Caco-2 (cell line): ENCODE data around the gene NKAIN4. TPM values are rescaled to one million over a fixed set of nuclear protein-coding genes. Genes with fewer than 3 reads are reported as not detected.

Experiments
- BruUV-seq: library from RNA; stranded (reverse); fragments of 400-500 nt; replicated peaks from 2 replicates; lab custom pipeline; 2021; lab: Mats Ljungman, UMichigan
- CTCF ChIA-PET: fragments of 300-600 bp; sonication (Branson Sonifier 250); formaldehyde crosslinking; loops from one replicate; lab custom pipeline; 2022; ENCODE audit warnings: antibody characterized with exemption; lab: Charles Lee
- POLR2A ChIA-PET: fragments of 300-600 bp; sonication (Branson Sonifier 250); formaldehyde crosslinking; loops from one replicate; lab custom pipeline; 2022; ENCODE audit warnings: antibody characterized with exemption; lab: Charles Lee
- DNase-seq, 2 experiments: peaks; one replicate each; pipeline versions ENCODE4 v3.0.0 to v3.0.0-alpha.2; 2020 to 2022
- H3K27me3 ChIP-seq: replicated peaks from 2 replicates; pipeline ENCODE4 v1.6.0; 2011; ENCODE audit warnings: low read length; ENCODE audit not compliant: control insufficient read depth, insufficient read depth
- H3K36me3 ChIP-seq: 2 replicates; pipeline ENCODE4 v1.5.1; 2011; ENCODE audit warnings: low read length; ENCODE audit not compliant: control insufficient read depth, insufficient read depth
- H3K4me1 ChIP-seq: fragments of 250-450 bp; sonication (Bioruptor Pico); 2 replicates; pipeline ENCODE4 v1.5.1; 2020; ENCODE audit warnings: mild to moderate bottlenecking
- H3K4me3 ChIP-seq: 2 replicates; pipeline ENCODE4 v1.5.1; 2011; ENCODE audit warnings: low read depth, mild to moderate bottlenecking, control low read depth, low read length
- H3K9me3 ChIP-seq: fragments of 250-450 bp; sonication (Bioruptor Pico); 2 replicates; pipeline ENCODE4 v1.5.1; 2020; ENCODE audit warnings: mild to moderate bottlenecking, moderate library complexity
- H3K27ac Mint-ChIP-seq: one replicate; pipeline ENCODE4 v1.8.0; 2022; ENCODE audit warnings: mixed read lengths; ENCODE audit not compliant: unreplicated experiment
- H3K27me3 Mint-ChIP-seq: one replicate; pipeline ENCODE4 v1.8.0; 2022; ENCODE audit warnings: mixed read lengths; ENCODE audit not compliant: insufficient read depth, unreplicated experiment
- H3K36me3 Mint-ChIP-seq: one replicate; pipeline ENCODE4 v1.8.0; 2022; ENCODE audit warnings: mild to moderate bottlenecking, mixed read lengths; ENCODE audit not compliant: insufficient read depth, unreplicated experiment
- H3K4me1 Mint-ChIP-seq: one replicate; pipeline ENCODE4 v1.8.0; 2022; ENCODE audit warnings: low read depth, mixed read lengths; ENCODE audit not compliant: unreplicated experiment
- H3K4me3 Mint-ChIP-seq: one replicate; pipeline ENCODE4 v1.8.0; 2022; ENCODE audit warnings: mild to moderate bottlenecking, moderate library complexity, mixed read lengths; ENCODE audit not compliant: unreplicated experiment
- H3K9me3 Mint-ChIP-seq: one replicate; pipeline ENCODE4 v1.8.0; 2022; ENCODE audit warnings: mixed read lengths; ENCODE audit not compliant: unreplicated experiment
- CTCF ChIP-seq, 2 experiments: fragments of 200-600 bp in 1 of 2; IDR thresholded peaks; 1 replicate in 1 of 2; 2 replicates in 1 of 2; pipeline versions ENCODE4 v1.5.1 to v1.8.0; 2011 to 2022; ENCODE audit warnings: antibody characterized with exemption in 1 of 2, control low read depth in 1 of 2, inconsistent platforms in 1 of 2, low read depth in 1 of 2, low read length in 1 of 2, mild to moderate bottlenecking in 1 of 2, moderate library complexity in 1 of 2; ENCODE audit not compliant: insufficient read depth in 1 of 2, severe bottlenecking in 1 of 2, unreplicated experiment in 1 of 2
- intact Hi-C: fragments of 100-400 bp; cut with micrococcal nuclease; formaldehyde crosslinking; loops from one replicate; pipeline ENCODE4 v1.10.0; 2022; ENCODE audit not compliant: unreplicated experiment
- total RNA-seq: library from RNA; stranded (reverse); gene quantifications from 2 replicates; pipeline ENCODE4 v1.2.3, GENCODE V29; 2022

Gene NKAIN4
- total RNA-seq, 1 experiment from 2014 or later, result 2.7 TPM

GRCh38 chr20:63276956-63277355 lies 22.7 kb upstream of the NKAIN4 start:
- ChIA-PET POLR2A (no interaction called here), CTCF (interaction anchor here (1.1 to 2.0 kb wide), 2 partner anchors 42 to 53 kb away, joined by 4 to 8 read pairs; no protein-coding TSS in a partner anchor)
- Histone ChIP-seq H3K27me3 (no peaks in the 10 kb centered on the region), H3K36me3 (peaks cover 14% of the 10 kb centered on the region), H3K9me3 (no peaks in the 10 kb centered on the region), H3K4me3 (no peak overlapping the region), H3K4me1 (no peaks in the 10 kb centered on the region)
- Mint-ChIP-seq H3K4me3 (no peak overlapping the region), H3K4me1 (no peaks in the 10 kb centered on the region), H3K36me3 (peaks cover 80% of the 10 kb centered on the region), H3K27me3 (no peaks in the 10 kb centered on the region), H3K27ac (no peak overlapping the region), H3K9me3 (no peaks in the 10 kb centered on the region)
- no TSS peak for BruUV-seq
- TF ChIP-seq CTCF (IDR thresholded peaks at IDR 0.05; ENCODE audit: insufficient read depth in 1 of 2, low read depth in 1 of 2, low read length in 1 of 2, severe bottlenecking in 1 of 2, unreplicated experiment in 1 of 2), result peak in 1 of 2 experiments; percentile 20
- no peak for DNase-seq
- intact Hi-C loops, result no loop called here

GRCh38 chr20:63275825-63276224 lies 21.6 kb upstream of the NKAIN4 start:
- TF ChIP-seq CTCF (IDR thresholded peaks at IDR 0.05; ENCODE audit: insufficient read depth in 1 of 2, low read depth in 1 of 2, low read length in 1 of 2, severe bottlenecking in 1 of 2, unreplicated experiment in 1 of 2), result no peak
- ChIA-PET CTCF (interaction anchor here (2.0 kb wide), 1 partner anchor 52 kb away, joined by 8 read pairs; no protein-coding TSS in a partner anchor), POLR2A (no interaction called here)
- Histone ChIP-seq H3K36me3 (peaks cover 13% of the 10 kb centered on the region), H3K4me3 (no peak overlapping the region), H3K4me1 (no peaks in the 10 kb centered on the region), H3K27me3 (no peaks in the 10 kb centered on the region), H3K9me3 (no peaks in the 10 kb centered on the region)
- intact Hi-C loops, result no loop called here
- DNase-seq, result no peak
- Mint-ChIP-seq H3K4me1 (peaks cover 8% of the 10 kb centered on the region), H3K4me3 (no peak overlapping the region), H3K27ac (no peak overlapping the region), H3K36me3 (peaks cover 69% of the 10 kb centered on the region), H3K9me3 (no peaks in the 10 kb centered on the region), H3K27me3 (no peaks in the 10 kb centered on the region)
- no TSS peak for BruUV-seq

DNA sequence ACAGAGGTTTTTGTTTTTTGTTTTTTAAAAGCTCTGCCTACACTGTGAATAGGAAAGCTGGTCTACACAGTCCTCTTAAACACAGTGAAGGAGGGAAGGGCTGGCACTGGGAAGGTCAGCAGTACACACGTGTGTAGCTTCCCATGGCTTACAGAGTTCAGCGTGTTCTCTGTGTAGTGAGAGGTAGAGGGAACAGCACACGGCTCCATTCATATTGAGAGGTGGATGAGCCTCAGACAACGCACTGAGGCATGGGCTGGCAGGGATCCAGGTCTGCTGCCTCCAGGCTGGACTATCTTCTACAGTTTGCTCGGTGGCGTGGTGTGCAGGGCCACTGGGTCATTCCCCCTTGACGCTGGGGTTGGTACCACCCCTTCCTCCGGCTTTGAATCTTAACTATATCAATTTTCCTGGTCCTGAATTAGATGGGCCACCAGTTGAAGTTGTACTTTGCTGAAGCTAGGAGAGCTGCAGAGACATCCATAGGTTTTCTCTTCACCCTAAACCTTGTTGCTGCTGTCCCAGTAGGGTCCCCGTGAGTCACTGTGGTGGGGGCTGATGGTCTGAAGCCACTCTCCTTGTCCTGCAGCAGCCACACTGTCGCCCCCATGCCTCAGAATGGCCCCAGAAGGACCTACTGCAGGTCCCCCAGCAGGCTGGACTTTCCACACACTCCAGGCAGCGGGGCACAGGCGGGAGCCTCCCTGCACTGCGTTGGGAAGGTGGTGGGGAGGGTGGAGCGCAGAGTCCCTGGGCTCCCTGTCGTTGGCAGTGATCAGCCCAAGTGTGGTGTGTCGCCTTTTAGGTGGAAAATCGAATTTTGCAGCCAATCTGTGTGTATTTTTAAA lies 20.3 kb upstream of the NKAIN4 start:
- peaks cover 11% of the 10 kb centered on the region for H3K36me3 ChIP-seq
- Mint-ChIP-seq H3K9me3 (no peaks in the 10 kb centered on the region), H3K36me3 (peaks cover 57% of the 10 kb centered on the region), H3K27ac (no peak overlapping the region), H3K27me3 (no peaks in the 10 kb centered on the region), H3K4me1 (peaks cover 11% of the 10 kb centered on the region), H3K4me3 (peak overlapping the region; percentile 19)
- ChIA-PET POLR2A (interaction anchor here (2.0 kb wide), 1 partner anchor 51 kb away, joined by 8 read pairs; no protein-coding TSS in a partner anchor), CTCF (interaction anchor here (0.6 to 2.3 kb wide), 4 partner anchors 40 to 246 kb away, joined by 4 to 11 read pairs (median 4); no protein-coding TSS in a partner anchor)
- intact Hi-C loops, result no loop called here
- TF ChIP-seq CTCF (IDR thresholded peaks at IDR 0.05; ENCODE audit: insufficient read depth in 1 of 2, low read depth in 1 of 2, low read length in 1 of 2, severe bottlenecking in 1 of 2, unreplicated experiment in 1 of 2), result no peak
- no peaks in the 10 kb centered on the region for H3K27me3 ChIP-seq
- no peak overlapping the region for H3K4me3 ChIP-seq
- no peak for DNase-seq
- no peaks in the 10 kb centered on the region for H3K9me3 ChIP-seq
- BruUV-seq, result no TSS peak
- 0 out of 2 replicates have a peak, but pooled peaks cover under 1% of the 10 kb centered on the region for H3K4me1 ChIP-seq
